Mesenchymal stem cell (in vitro differentiated cells and primary cell): Measurements from ENCODE around the gene TEX38.
"Not testable (repeated sequence)": the region's sequence is repeated elsewhere in the genome, so short reads cannot be mapped to it uniquely, and the experiment has no call there.

ENCODE experiments used
- DNase-seq: peaks from one replicate; pipeline ENCODE4 v3.0.0-alpha.2; 2013
- H2AFZ ChIP-seq: one replicate; pipeline ENCODE4 v1.6.1; 2013; ENCODE audit warnings: low read depth, mild to moderate bottlenecking, control low read depth, inconsistent platforms, low read length, moderate library complexity
- H2AK5ac ChIP-seq: 2 replicates; pipeline ENCODE4 v1.6.1; 2013; ENCODE audit warnings: low read length, moderate library complexity, mild to moderate bottlenecking, inconsistent platforms; ENCODE audit not compliant: severe bottlenecking
- H2BK120ac ChIP-seq: one replicate; pipeline ENCODE4 v1.6.1; 2013; ENCODE audit warnings: low read depth, mild to moderate bottlenecking, inconsistent platforms, low read length, moderate library complexity
- H2BK12ac ChIP-seq, 2 experiments: one replicate each; pipeline ENCODE4 v1.6.1; 2013; ENCODE audit warnings: inconsistent platforms in 2 of 2, low read length in 2 of 2, mild to moderate bottlenecking in 2 of 2, moderate library complexity in 2 of 2, control low read depth in 1 of 2
- H2BK15ac ChIP-seq: one replicate; pipeline ENCODE4 v1.6.1; 2013; ENCODE audit warnings: mild to moderate bottlenecking, low read depth, inconsistent platforms; ENCODE audit not compliant: poor library complexity, severe bottlenecking
- H2BK5ac ChIP-seq: 2 replicates; pipeline ENCODE4 v1.6.1; 2013; ENCODE audit warnings: low read depth, mild to moderate bottlenecking, low read length, control low read depth, inconsistent platforms; ENCODE audit not compliant: poor library complexity, severe bottlenecking
- H3K14ac ChIP-seq, 2 experiments: one replicate each; pipeline ENCODE4 v1.6.1; 2013; ENCODE audit warnings: inconsistent platforms in 2 of 2, low read length in 2 of 2, control low read depth in 1 of 2, mild to moderate bottlenecking in 1 of 2, moderate library complexity in 1 of 2
- H3K18ac ChIP-seq, 2 experiments: one replicate each; pipeline ENCODE4 v1.6.1; 2013; ENCODE audit warnings: inconsistent platforms in 2 of 2, low read length in 2 of 2, control low read depth in 1 of 2, low read depth in 1 of 2, mild to moderate bottlenecking in 1 of 2
- H3K23ac ChIP-seq, 2 experiments: one replicate each; pipeline ENCODE4 v1.6.1; 2013; ENCODE audit warnings: inconsistent platforms in 2 of 2, low read length in 2 of 2, mild to moderate bottlenecking in 2 of 2, moderate library complexity in 2 of 2, control low read depth in 1 of 2
- H3K27ac ChIP-seq: 2 replicates; pipeline ENCODE4 v1.5.1; 2013; ENCODE audit warnings: mild to moderate bottlenecking, moderate library complexity, low read length, control low read depth, inconsistent platforms; ENCODE audit not compliant: poor library complexity, severe bottlenecking
- H3K27me3 ChIP-seq, 2 experiments: 2 replicates each; pipeline versions ENCODE4 v1.6.1 to v1.7.0; 2013; ENCODE audit warnings: low read length in 2 of 2, mild to moderate bottlenecking in 2 of 2, moderate library complexity in 2 of 2, control low read depth in 1 of 2, inconsistent platforms in 1 of 2; ENCODE audit not compliant: control insufficient read depth in 1 of 2, insufficient read depth in 1 of 2
- H3K36me3 ChIP-seq, 2 experiments: 2 replicates each; pipeline versions ENCODE4 v1.6.1 to v1.7.0; 2013; ENCODE audit warnings: low read length in 2 of 2, control low read depth in 1 of 2, inconsistent platforms in 1 of 2, low read depth in 1 of 2, mild to moderate bottlenecking in 1 of 2; ENCODE audit not compliant: insufficient read depth in 2 of 2, control insufficient read depth in 1 of 2
- H3K4ac ChIP-seq, 2 experiments: one replicate each; pipeline ENCODE4 v1.6.1; 2013; ENCODE audit warnings: inconsistent platforms in 2 of 2, low read length in 2 of 2, mild to moderate bottlenecking in 2 of 2, moderate library complexity in 2 of 2, control low read depth in 1 of 2, low read depth in 1 of 2
- H3K4me1 ChIP-seq: 2 replicates; pipeline ENCODE4 v1.6.1; 2013; ENCODE audit warnings: low read depth, low read length, control low read depth; ENCODE audit not compliant: control insufficient read depth, insufficient read depth
- H3K4me2 ChIP-seq: 2 replicates; pipeline ENCODE4 v1.6.1; 2013; ENCODE audit warnings: low read length, mild to moderate bottlenecking, inconsistent platforms; ENCODE audit not compliant: poor library complexity, severe bottlenecking
- H3K4me3 ChIP-seq, 2 experiments: 2 replicates each; pipeline versions ENCODE4 v1.5.1 to v1.7.0; 2013; ENCODE audit warnings: low read length in 2 of 2, mild to moderate bottlenecking in 2 of 2, control low read depth in 1 of 2, low read depth in 1 of 2; ENCODE audit not compliant: insufficient read depth in 1 of 2
- H3K79me1 ChIP-seq: replicated peaks from 2 replicates; pipeline ENCODE4 v1.6.1; 2013; ENCODE audit warnings: mild to moderate bottlenecking, control low read depth, low read length, inconsistent platforms; ENCODE audit not compliant: poor library complexity, severe bottlenecking
- H3K9ac ChIP-seq: 2 replicates; pipeline ENCODE4 v1.7.0; 2013; ENCODE audit warnings: mild to moderate bottlenecking, low read length, moderate library complexity
- H3K9me3 ChIP-seq: 2 replicates; pipeline ENCODE4 v1.7.0; 2013; ENCODE audit warnings: mild to moderate bottlenecking, low read length; ENCODE audit not compliant: control insufficient read depth
- H4K8ac ChIP-seq: one replicate; pipeline ENCODE4 v1.6.1; 2013; ENCODE audit warnings: inconsistent platforms, mild to moderate bottlenecking, low read length, moderate library complexity
- H4K91ac ChIP-seq: one replicate; pipeline ENCODE4 v1.6.1; 2013; ENCODE audit warnings: mild to moderate bottlenecking, low read length, inconsistent platforms
- WGBS: methylation state at CpG from one replicate; pipeline ENCODE4 v1.1.7; 2013; ENCODE audit warnings: mixed read lengths; 5-methylcytosine and 5-hydroxymethylcytosine counted together

Gene TEX38

GRCh38 chr1:46718340-46718726, 46.7 kb downstream of the TEX38 start:
- H3K79me1 ChIP-seq = peaks cover 23% of the 10 kb centered on the region

GRCh38 chr1:46718727-46719622, 47.3 kb downstream of the TEX38 start, which contains the start of gene EFCAB14:
TSS of gene EFCAB14 (minus strand) at chr1:46719114. CDS start at chr1:46718087, 1,027 bp downstream.
- peaks cover 22% of the 10 kb centered on the region for H3K79me1 ChIP-seq
- H2BK120ac ChIP-seq = no peak within 1 kb of the TSS
- peak within 1 kb of the TSS; percentile 21 to 83 for H3K4ac ChIP-seq
- peak within 1 kb of the TSS in 1 of 2 experiments; percentile 75 for H2BK12ac ChIP-seq
- DNase-seq = peak; percentile 88
- H4K8ac ChIP-seq = peak within 1 kb of the TSS; percentile 95
- under 1% methylated on average over 74 of the region's 85 CpGs for WGBS
- peak within 1 kb of the TSS; percentile 56 for H4K91ac ChIP-seq
- H2AK5ac ChIP-seq = no peak within 1 kb of the TSS
- peak within 1 kb of the TSS; percentile 79 for H2AFZ ChIP-seq
- peak within 1 kb of the TSS; percentile 85 to 90 for H3K18ac ChIP-seq
- peaks cover 7% of the 10 kb centered on the region for H3K4me1 ChIP-seq
- H3K27me3 ChIP-seq = peaks cover 4 to 21% of the 10 kb centered on the region in 2 experiments
- peak within 1 kb of the TSS; percentile 96 for H3K9ac ChIP-seq
- peak within 1 kb of the TSS; percentile 93 to 94 for H3K4me3 ChIP-seq
- peak within 1 kb of the TSS; percentile 84 for H3K4me2 ChIP-seq
- peaks cover 12 to 24% of the 10 kb centered on the region in 2 experiments for H3K36me3 ChIP-seq
- H2BK15ac ChIP-seq = peak within 1 kb of the TSS; percentile 94
- H3K14ac ChIP-seq = peak within 1 kb of the TSS in 1 of 2 experiments; percentile 73
- peak within 1 kb of the TSS in 1 of 2 experiments; percentile 46 for H3K23ac ChIP-seq
- peak within 1 kb of the TSS; percentile 24 for H2BK5ac ChIP-seq
- no peak within 1 kb of the TSS for H3K27ac ChIP-seq
- H3K9me3 ChIP-seq = no peaks in the 10 kb centered on the region

More at GRCh38 chr1:46718340-46718726, 46.7 kb downstream of the TEX38 start:
- H3K4me2 ChIP-seq = peak overlapping the region; percentile 84
- no peak overlapping the region for H2AK5ac ChIP-seq
- H2BK5ac ChIP-seq = no peak overlapping the region
- peak overlapping the region; percentile 96 for H3K9ac ChIP-seq
- no peak overlapping the region for H2BK12ac ChIP-seq
- H3K14ac ChIP-seq = no peak overlapping the region
- no peak overlapping the region for H3K27ac ChIP-seq
- H3K4me1 ChIP-seq = peaks cover 7% of the 10 kb centered on the region
- peak overlapping the region; percentile 85 to 90 for H3K18ac ChIP-seq
- H2BK15ac ChIP-seq = no peak overlapping the region
- no peaks in the 10 kb centered on the region for H3K9me3 ChIP-seq
- H4K8ac ChIP-seq = peak overlapping the region; percentile 94
- H2BK120ac ChIP-seq = no peak overlapping the region
- H3K4ac ChIP-seq = peak overlapping the region; percentile 21 to 78
- 6% methylated on average over 10 of the region's 12 CpGs for WGBS
- peak overlapping the region in 1 of 2 experiments; percentile 46 for H3K23ac ChIP-seq
- H3K4me3 ChIP-seq = peak overlapping the region; percentile 93 to 94
- H4K91ac ChIP-seq = peak overlapping the region; percentile 18
- peaks cover 12 to 30% of the 10 kb centered on the region in 2 experiments for H3K36me3 ChIP-seq
- peaks cover 0 to 16% of the 10 kb centered on the region in 2 experiments for H3K27me3 ChIP-seq
- peak; percentile 29 for DNase-seq
- peak overlapping the region; percentile 79 for H2AFZ ChIP-seq

GRCh38 chr1:46719689-46720088, 48.0 kb downstream of the TEX38 start:
- peak overlapping the region; percentile 76 for H3K4me2 ChIP-seq
- 65% methylated on average over 2 of the region's 3 CpGs for WGBS
- no peak overlapping the region for H2AK5ac ChIP-seq

GRCh38 chr1:46720319-46720718, 48.7 kb downstream of the TEX38 start:
- 100% methylated on average over 4 of the region's 8 CpGs for WGBS
- not testable (repeated sequence) for H3K23ac ChIP-seq, H3K27ac ChIP-seq, H2AFZ ChIP-seq, H3K14ac ChIP-seq, H3K18ac ChIP-seq, H2BK12ac ChIP-seq, H4K8ac ChIP-seq, H2BK15ac ChIP-seq, H3K4me2 ChIP-seq, H3K4ac ChIP-seq, H4K91ac ChIP-seq, H3K4me3 ChIP-seq, H2BK5ac ChIP-seq, H3K4me1 ChIP-seq, H2AK5ac ChIP-seq, H2BK120ac ChIP-seq, H3K9me3 ChIP-seq, H3K9ac ChIP-seq, DNase-seq
- peaks cover 19% of the 10 kb centered on the region for H3K79me1 ChIP-seq
- H3K36me3 ChIP-seq = peaks cover 9 to 10% of the 10 kb centered on the region in 2 experiments
- peaks cover 4 to 22% of the 10 kb centered on the region in 2 experiments for H3K27me3 ChIP-seq

More at GRCh38 chr1:46719689-46720088, 48.0 kb downstream of the TEX38 start:
- Histone ChIP-seq H4K8ac (peak overlapping the region; percentile 12), H2BK15ac (no peak overlapping the region), H3K4ac (no peak overlapping the region), H3K14ac (no peak overlapping the region), H3K79me1 (peaks cover 22% of the 10 kb centered on the region), H3K27ac (no peak overlapping the region), H3K9me3 (no peaks in the 10 kb centered on the region), H2AFZ (peak overlapping the region; percentile 75), H3K27me3 (peaks cover 4 to 22% of the 10 kb centered on the region in 2 experiments), H3K9ac (peak overlapping the region; percentile 96), H3K4me3 (peak overlapping the region in 1 of 2 experiments; percentile 94), H3K36me3 (peaks cover 9 to 16% of the 10 kb centered on the region in 2 experiments), H2BK5ac (no peak overlapping the region), H3K18ac (no peak overlapping the region), H4K91ac (no peak overlapping the region), H3K23ac (no peak overlapping the region), H2BK12ac (peak overlapping the region in 1 of 2 experiments; percentile 75), H3K4me1 (peaks cover 7% of the 10 kb centered on the region), H2BK120ac (no peak overlapping the region)
- peak; percentile 3 for DNase-seq
